HG02938 (cell line): ENCODE measurements around the gene ZNF888.
A peak's percentile ranks its signal among the peaks of the same experiment; 100 is the strongest.
"Not testable (repeated sequence)": the region's sequence is repeated elsewhere in the genome, so short reads cannot be mapped to it uniquely, and the experiment has no call there.

Experiments
- ATAC-seq: cut with Tn5 transposase; IDR thresholded peaks from one replicate; pipeline ENCODE4 v1.9.1; 2021; ENCODE audit warnings: mild to moderate bottlenecking, moderate library complexity; ENCODE audit not compliant: unreplicated experiment

ZNF888 gene

GRCh38 chr19:52941941-52942385 is 18.7 kb upstream of the ZNF888 start:
- peak; percentile 20 for ATAC-seq

- not testable (repeated sequence) for ATAC-seq
These were observed 18.3 kb upstream of the ZNF888 start for GRCh38 chr19:52941523-52941922.

- ATAC-seq, result not testable (repeated sequence)
These were observed 17.7 kb upstream of the ZNF888 start for GRCh38 chr19:52940905-52941304.

- ATAC-seq, result no peak
These were observed 15.5 kb upstream of the ZNF888 start for GRCh38 chr19:52938761-52939160.

GRCh38 chr19:52936954-52937325 is 13.7 kb upstream of the ZNF888 start:
- no peak for ATAC-seq

GRCh38 chr19:52936151-52936953 is 13.1 kb upstream of the ZNF888 start:
- no peak for ATAC-seq

GRCh38 chr19:52935434-52935833 is 12.2 kb upstream of the ZNF888 start:
- ATAC-seq, result no peak

GRCh38 chr19:52924641-52925040 is 1.4 kb upstream of the ZNF888 start:
- not testable (repeated sequence) for ATAC-seq

GRCh38 chr19:52923778-52924593 is 758 bp upstream of the ZNF888 start:
- ATAC-seq, result no peak

GRCh38 chr19:52917531-52917930 is 5.7 kb downstream of the ZNF888 start:
- no peak for ATAC-seq

- ATAC-seq, result no peak
These were observed 12.6 kb downstream of the ZNF888 start for GRCh38 chr19:52910648-52911047.

- not testable (repeated sequence) for ATAC-seq
These were observed 19.0 kb downstream of the ZNF888 start for GRCh38 chr19:52904052-52904780.

GRCh38 chr19:52901842-52902241 is 21.4 kb downstream of the ZNF888 start:
- no peak for ATAC-seq

- ATAC-seq, result not testable (repeated sequence)
These were observed 24.6 kb downstream of the ZNF888 start for GRCh38 chr19:52898596-52898995.

GRCh38 chr19:52898101-52898500 is 25.1 kb downstream of the ZNF888 start:
- no peak for ATAC-seq

GRCh38 chr19:52897138-52897935 is 25.9 kb downstream of the ZNF888 start, which contains the start of gene ZNF320:
Gene ZNF320, minus strand, starts transcription at chr19:52897635. Its CDS starts 7,380 bp downstream, at chr19:52890255.
- ATAC-seq, result peak; percentile 81

- ATAC-seq, result peak; percentile 13
These were observed 26.6 kb downstream of the ZNF888 start for GRCh38 chr19:52896431-52897137.

GRCh38 chr19:52891336-52891735 is 31.9 kb downstream of the ZNF888 start:
- ATAC-seq, result no peak

GRCh38 chr19:52889931-52890330 is 33.3 kb downstream of the ZNF888 start:
- ATAC-seq, result no peak

- ATAC-seq, result no peak
These were observed 34.2 kb downstream of the ZNF888 start for GRCh38 chr19:52889076-52889475.
